Adrenal gland (tissue), 12 donors: ENCODE measurements around the gene KRTAP4-5. TPM values are rescaled to one million over a fixed set of nuclear protein-coding genes. Genes with fewer than 3 reads are reported as not detected.
"Not testable (repeated sequence)": the region's sequence is repeated elsewhere in the genome, so short reads cannot be mapped to it uniquely, and the experiment has no call there.

Experiments used
- DNase-seq, 7 donors: peaks; one replicate each; pipeline ENCODE4 v3.0.0-alpha.2; 2019 to 2020
- H3K27ac ChIP-seq, 5 donors: fragments of 200-600 bp; sonication (generic) in 4 of 5; 1 replicate in 3 of 5; 2 replicates in 2 of 5; pipeline versions ENCODE4 v1.5.1 to v1.8.0; 2016 to 2020; ENCODE audit warnings: mild to moderate bottlenecking in 1 of 5
- H3K27me3 ChIP-seq: fragments of 200-600 bp; 2 replicates; pipeline ENCODE4 v1.8.0; 2021
- H3K36me3 ChIP-seq, 2 donors: fragments of 200-600 bp; replicated peaks in 1 of 2; 1 replicate in 1 of 2; 2 replicates in 1 of 2; pipeline versions ENCODE4 v1.5.1 to v1.8.0; 2018 to 2022
- H3K4me1 ChIP-seq, 2 donors: fragments of 200-600 bp; replicated peaks in 1 of 2; 1 replicate in 1 of 2; 2 replicates in 1 of 2; pipeline versions ENCODE4 v1.5.1 to v1.8.0; 2018 to 2021
- H3K4me3 ChIP-seq, 4 donors: fragments of 200-600 bp; sonication (generic) in 3 of 4; one replicate each; pipeline ENCODE4 v1.5.1; 2016 to 2018
- H3K9me3 ChIP-seq, 3 donors: fragments of 200-600 bp; sonication (generic) in 1 of 3; replicated peaks in 1 of 3; 1 replicate in 2 of 3; 2 replicates in 1 of 3; pipeline versions ENCODE4 v1.5.1 to v1.8.0; 2016 to 2021
- POLR2A ChIP-seq, 2 donors: fragments of 450-650 bp; IDR thresholded peaks; one replicate each; pipeline ENCODE4 v1.6.1; 2017; ENCODE audit warnings: antibody characterized with exemption in 2 of 2, mild to moderate bottlenecking in 2 of 2, moderate library complexity in 1 of 2
- WGBS, 4 donors: extraction: QIAGEN DNeasy Blood & Tissue Kit in 2 of 4; methylation state at CpG; one replicate each; pipeline versions ENCODE4 v1.1.5 to v1.1.7; 2013 to 2017; 5-methylcytosine and 5-hydroxymethylcytosine counted together
- intact Hi-C, 2 donors: fragments of 100-400 bp; cut with DNase I; formaldehyde crosslinking; loops; one replicate each; pipeline versions ENCODE4 v1.14.1 to v1.15.0; 2022 to 2023
- polyA plus RNA-seq, 3 donors: library from polyadenylated mRNA; stranded (reverse); fragments of 200-250 nt in 2 of 3; fragments of 350-450 nt in 1 of 3; fragmentation: Illumina TruSeq in 1 of 3; extraction: RNeasy Lipid Tissue Mini Kit (QIAGEN cat#74804) in 1 of 3; gene quantifications; one replicate each; pipeline ENCODE4 v1.2.3, GENCODE V29; 2013 to 2014
- total RNA-seq, 9 donors: library from RNA; depleted of rRNA in 4 of 9; stranded (reverse); fragments of >200 nt in 4 of 9; fragments of 120-200 nt in 1 of 9; fragmentation: NEBNext Ultra II Directional in 1 of 9; extraction: Animal tissue kit (Norgen Biotek cat#: 25700) in 1 of 9; gene quantifications; one replicate each; pipeline versions ENCODE4 v1.1.0 to v1.2.4, GENCODE V29; 2013 to 2023
- TF ChIP-seq, protein P1 (sequence below), 6 experiments: fragments of 450-650 bp in 4 of 6; fragments of 200-600 bp in 2 of 6; sonication (generic) in 1 of 6; IDR thresholded peaks; 1 replicate in 5 of 6; 2 replicates in 1 of 6; pipeline versions ENCODE4 v1.5.1 to v1.8.0; 2016 to 2021; ENCODE audit warnings: antibody characterized with exemption in 6 of 6, mild to moderate bottlenecking in 2 of 6, moderate library complexity in 1 of 6
- donor health status: healthy with polysubstance abuse.
- donor health status: Bipolar disorder and iron deficiency.
- donor health status: DM: yes; HTN: yes; CAD: no.
- donor health status: DM: no; HTN: no; CAD: no.
- donor health status: DM: no; HTN: no; CAD: no.
- donor health status: DM: yes; HTN: yes; CAD: no.

Gene KRTAP4-5
- total and polyA plus RNA-seq, 12 donors: not detected

DNA sequence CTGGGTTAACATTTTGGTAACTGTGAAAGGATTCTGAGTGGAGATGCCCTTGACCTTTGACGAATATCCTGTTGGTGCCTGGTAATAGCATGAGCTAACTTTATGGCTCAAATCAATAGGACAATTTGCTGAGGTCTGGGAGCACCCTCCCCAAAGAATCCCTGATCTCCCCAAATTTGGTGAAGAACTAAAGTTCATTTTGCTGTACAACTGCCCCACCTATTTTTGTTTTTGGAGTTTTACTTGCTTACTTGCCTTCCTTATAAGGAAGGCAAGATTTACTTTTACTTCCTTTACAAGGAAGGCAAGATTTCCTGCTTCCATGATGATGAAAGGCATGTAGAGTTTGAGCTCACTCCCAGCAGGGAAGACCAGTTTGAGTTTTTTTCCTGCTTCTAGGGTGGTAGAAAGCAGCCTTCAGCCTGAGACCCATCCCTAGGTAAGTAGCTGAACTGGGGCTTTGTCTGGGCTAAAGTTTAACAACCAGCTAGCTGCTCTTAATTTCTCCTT is 41.6 kb downstream of the KRTAP4-5 start:
- intact Hi-C loops: no loop called here
- Histone ChIP-seq H3K9me3 (peaks cover 0 to 1% (median 0%) of the 10 kb centered on the region in 3 donors), H3K4me1 (no peaks in the 10 kb centered on the region), H3K27ac (no peak overlapping the region), H3K27me3 (no peaks in the 10 kb centered on the region), H3K4me3 (no peak overlapping the region), H3K36me3 (no peaks in the 10 kb centered on the region)
- WGBS, 4 donors: 29 to 40% (median 37%) methylated on average over 1 of the region's 1 CpG
- DNase-seq: no peak
- TF ChIP-seq, protein P1, sequence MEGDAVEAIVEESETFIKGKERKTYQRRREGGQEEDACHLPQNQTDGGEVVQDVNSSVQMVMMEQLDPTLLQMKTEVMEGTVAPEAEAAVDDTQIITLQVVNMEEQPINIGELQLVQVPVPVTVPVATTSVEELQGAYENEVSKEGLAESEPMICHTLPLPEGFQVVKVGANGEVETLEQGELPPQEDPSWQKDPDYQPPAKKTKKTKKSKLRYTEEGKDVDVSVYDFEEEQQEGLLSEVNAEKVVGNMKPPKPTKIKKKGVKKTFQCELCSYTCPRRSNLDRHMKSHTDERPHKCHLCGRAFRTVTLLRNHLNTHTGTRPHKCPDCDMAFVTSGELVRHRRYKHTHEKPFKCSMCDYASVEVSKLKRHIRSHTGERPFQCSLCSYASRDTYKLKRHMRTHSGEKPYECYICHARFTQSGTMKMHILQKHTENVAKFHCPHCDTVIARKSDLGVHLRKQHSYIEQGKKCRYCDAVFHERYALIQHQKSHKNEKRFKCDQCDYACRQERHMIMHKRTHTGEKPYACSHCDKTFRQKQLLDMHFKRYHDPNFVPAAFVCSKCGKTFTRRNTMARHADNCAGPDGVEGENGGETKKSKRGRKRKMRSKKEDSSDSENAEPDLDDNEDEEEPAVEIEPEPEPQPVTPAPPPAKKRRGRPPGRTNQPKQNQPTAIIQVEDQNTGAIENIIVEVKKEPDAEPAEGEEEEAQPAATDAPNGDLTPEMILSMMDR (IDR thresholded peaks at IDR 0.05): no peak
- no peak for TF ChIP-seq POLR2A (IDR thresholded peaks at IDR 0.05)

DNA sequence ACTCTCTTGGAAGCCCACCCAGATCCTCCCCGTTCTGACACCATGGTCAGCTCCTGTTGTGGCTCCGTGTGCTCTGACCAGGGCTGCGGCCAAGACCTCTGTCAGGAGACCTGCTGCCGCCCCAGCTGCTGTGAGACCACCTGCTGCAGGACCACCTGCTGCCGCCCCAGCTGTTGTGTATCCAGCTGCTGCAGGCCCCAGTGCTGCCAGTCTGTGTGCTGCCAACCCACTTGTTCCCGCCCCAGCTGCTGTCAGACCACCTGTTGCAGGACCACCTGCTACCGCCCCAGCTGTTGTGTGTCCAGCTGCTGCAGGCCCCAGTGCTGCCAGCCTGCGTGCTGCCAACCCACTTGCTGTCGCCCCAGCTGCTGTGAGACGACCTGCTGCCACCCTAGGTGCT is 44.3 kb downstream of the KRTAP4-5 start, which contains the start of gene KRTAP4-9:
TSS of gene KRTAP4-9 (plus strand) at position 43 of the 400 bp plus-strand sequence. CDS start at position 43, 0 bp downstream.
- H3K4me3 ChIP-seq, H3K27me3 ChIP-seq, DNase-seq, H3K27ac ChIP-seq, H3K9me3 ChIP-seq, H3K36me3 ChIP-seq, H3K4me1 ChIP-seq, intact Hi-C loops: not testable (repeated sequence)
- 68 to 77% (median 76%) methylated on average over 5 to 10 of the region's 10 CpGs; no CpG with 5 or more reads in 1 of the 4 donors for WGBS, 4 donors

DNA sequence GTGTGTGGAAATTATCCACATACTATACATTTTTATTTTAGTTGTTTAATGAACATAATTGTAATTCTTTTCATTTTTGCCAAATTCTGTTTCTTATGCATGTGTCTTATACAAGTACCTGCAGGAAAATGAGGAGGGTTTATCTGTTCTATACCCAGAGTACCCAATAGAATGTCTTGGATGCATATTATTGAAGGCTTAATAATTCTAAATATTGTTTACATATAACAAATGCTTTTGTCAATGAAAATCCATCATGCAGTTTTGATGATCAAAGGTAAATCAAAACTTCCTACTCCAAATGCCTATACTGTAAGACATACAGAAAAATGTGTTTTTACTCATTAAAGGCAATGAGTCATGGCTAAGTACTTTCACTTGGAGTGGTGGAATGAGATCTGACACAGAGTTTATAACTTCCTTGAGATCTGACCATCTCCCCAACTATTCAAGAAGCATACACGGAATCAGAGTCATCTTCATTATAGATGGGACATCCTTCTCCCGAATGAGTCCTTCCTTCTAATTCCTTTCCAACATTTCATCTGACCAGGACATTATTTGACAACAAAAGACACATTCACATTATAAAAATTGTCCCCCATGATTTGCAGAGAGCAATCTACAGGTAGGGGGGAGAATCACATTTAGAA is 45.1 kb downstream of the KRTAP4-5 start:
- H3K9me3 ChIP-seq, intact Hi-C loops, H3K4me3 ChIP-seq, H3K27ac ChIP-seq, H3K4me1 ChIP-seq, H3K36me3 ChIP-seq, H3K27me3 ChIP-seq, DNase-seq: not testable (repeated sequence)
- WGBS, 4 donors: 63 to 71% (median 69%) methylated on average over 2 of the region's 2 CpGs

DNA sequence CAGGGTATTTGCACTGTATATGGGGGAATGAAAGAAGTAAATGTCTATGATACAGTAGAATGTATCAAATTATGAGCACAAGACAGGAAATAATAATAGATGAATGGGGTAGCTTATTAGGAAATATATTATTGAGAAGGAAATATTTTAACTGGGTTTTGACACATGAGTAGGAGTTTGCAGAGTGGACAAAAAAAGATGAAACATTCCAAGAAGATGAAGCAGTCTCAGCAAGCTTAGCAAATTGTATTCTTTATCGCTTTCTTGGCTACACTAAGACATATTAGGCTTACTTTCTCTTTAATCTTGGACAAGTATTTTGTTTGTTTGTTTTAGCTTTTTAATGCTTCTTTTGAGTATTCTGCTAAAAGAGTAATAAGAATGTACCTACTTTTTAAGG is 45.7 kb downstream of the KRTAP4-5 start:
- Histone ChIP-seq H3K36me3 (no peaks in the 10 kb centered on the region), H3K4me3 (no peak overlapping the region), H3K4me1 (no peaks in the 10 kb centered on the region), H3K9me3 (no peaks in the 10 kb centered on the region), H3K27ac (no peak overlapping the region), H3K27me3 (no peaks in the 10 kb centered on the region)
- no peak for TF ChIP-seq POLR2A (IDR thresholded peaks at IDR 0.05)
- TF ChIP-seq, protein P1 (IDR thresholded peaks at IDR 0.05): no peak
- WGBS, 4 donors: 82 to 94% (median 85%) methylated on average over 1 of the region's 1 CpG
- intact Hi-C loops: no loop called here
- no peak for DNase-seq

DNA sequence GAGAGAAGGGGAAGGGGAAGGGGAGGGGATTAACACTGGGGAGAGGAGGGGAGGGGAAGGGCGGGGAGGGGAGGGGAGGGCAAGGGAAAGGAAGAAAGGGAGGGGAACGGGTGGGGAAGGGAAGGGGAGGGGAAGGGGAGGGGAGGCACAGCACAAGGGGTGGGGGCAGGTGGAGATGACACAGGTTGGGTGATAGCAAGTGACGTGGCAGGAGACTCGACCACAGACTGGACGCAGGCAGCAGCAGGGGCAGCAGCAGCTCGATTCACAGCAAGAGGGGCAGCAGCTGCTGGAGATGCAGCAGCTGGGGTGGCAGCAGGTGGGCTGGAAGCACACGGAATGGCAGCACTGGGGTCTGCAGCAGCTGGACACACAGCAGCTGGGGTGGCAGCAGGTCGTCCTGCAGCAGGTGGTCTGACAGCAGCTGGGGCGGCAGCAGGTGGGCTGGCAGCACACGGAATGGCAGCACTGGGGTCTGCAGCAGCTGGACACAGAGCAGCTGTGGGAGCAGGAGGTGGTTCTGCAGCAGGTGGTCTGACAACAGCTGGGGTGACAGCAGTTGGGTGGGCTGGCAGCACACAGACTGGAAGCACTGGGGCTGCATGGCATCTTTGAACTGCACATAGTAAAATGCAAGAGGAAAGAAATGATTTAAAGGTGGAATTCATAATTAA is 47.9 kb downstream of the KRTAP4-5 start, which contains the start of gene KRTAP4-16:
TSS of gene KRTAP4-16 (minus strand) at position 624 of the 674 bp plus-strand sequence. CDS start at position 624, 0 bp downstream.
- H3K4me3 ChIP-seq: no peak within 1 kb of the TSS
- no peaks in the 10 kb centered on the region for H3K27me3 ChIP-seq
- no peak for DNase-seq
- no peaks in the 10 kb centered on the region for H3K9me3 ChIP-seq
- H3K4me1 ChIP-seq: no peaks in the 10 kb centered on the region
- no peaks in the 10 kb centered on the region for H3K36me3 ChIP-seq
- intact Hi-C loops: no loop called here
- 44 to 68% (median 62%) methylated on average over 8 to 10 of the region's 10 CpGs for WGBS, 4 donors
- TF ChIP-seq, protein P1 (IDR thresholded peaks at IDR 0.05): no peak
- TF ChIP-seq POLR2A (IDR thresholded peaks at IDR 0.05): no peak
- H3K27ac ChIP-seq: no peak within 1 kb of the TSS

DNA sequence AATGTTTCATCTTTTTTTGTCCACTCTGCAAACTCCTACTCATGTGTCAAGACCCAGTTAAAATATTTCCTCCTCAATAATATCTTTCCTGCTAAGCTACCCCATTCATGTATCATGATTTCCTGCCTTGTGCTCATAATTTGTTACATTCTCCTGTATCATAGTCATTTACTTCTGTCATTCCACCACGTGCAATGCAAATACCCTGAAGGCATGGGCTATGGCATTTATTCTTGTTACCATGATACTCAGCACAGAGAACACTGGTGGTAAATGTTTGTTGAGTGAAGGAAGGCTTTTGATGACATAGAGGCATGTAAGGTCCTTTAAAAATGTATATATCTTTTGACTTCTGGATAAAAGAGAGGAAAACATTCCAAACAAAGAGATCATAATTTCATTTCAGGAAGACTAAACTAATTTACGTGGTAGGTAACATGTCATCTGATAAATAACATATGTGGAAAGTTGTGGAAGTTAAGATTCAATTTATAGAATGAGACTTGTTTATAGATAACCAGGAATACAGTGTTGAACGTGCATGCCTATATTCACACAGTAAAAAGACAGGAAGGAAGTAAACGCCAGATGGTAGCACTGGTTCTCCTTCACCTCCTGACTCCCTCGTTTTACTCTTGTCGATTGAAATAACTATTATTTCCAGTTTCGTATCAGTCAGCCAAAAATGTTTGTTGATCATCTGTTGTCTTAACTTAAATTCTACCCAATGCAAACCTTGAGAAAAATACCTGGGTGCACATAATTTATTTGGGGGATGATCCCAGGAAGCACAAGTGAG is 49.7 kb downstream of the KRTAP4-5 start:
- H3K27ac ChIP-seq, H3K27me3 ChIP-seq, H3K36me3 ChIP-seq, DNase-seq, H3K4me3 ChIP-seq, H3K4me1 ChIP-seq, intact Hi-C loops, H3K9me3 ChIP-seq: not testable (repeated sequence)
- WGBS, 4 donors: 46 to 54% (median 49%) methylated on average over 7 of the region's 7 CpGs
